HG02870 (cell line): Measurements from ENCODE around the gene COPA.
A peak's percentile ranks its signal among the peaks of the same experiment; 100 is the strongest.
"Not testable (repeated sequence)": the region's sequence is repeated elsewhere in the genome, so short reads cannot be mapped to it uniquely, and the experiment has no call there.

ENCODE experiments used
- ATAC-seq: cut with Tn5 transposase; IDR thresholded peaks from one replicate; pipeline ENCODE4 v1.9.1; 2021; ENCODE audit warnings: mild to moderate bottlenecking, moderate library complexity; ENCODE audit not compliant: unreplicated experiment

The COPA gene

GRCh38 chr1:160330119-160330518, 12.9 kb downstream of the COPA start:
- no peak for ATAC-seq

GRCh38 chr1:160328184-160328583, 14.9 kb downstream of the COPA start:
- ATAC-seq = no peak

GRCh38 chr1:160326418-160326817, 16.6 kb downstream of the COPA start:
- ATAC-seq = no peak

- ATAC-seq = no peak
Measured at GRCh38 chr1:160325252-160325651, 17.8 kb downstream of the COPA start.

GRCh38 chr1:160322831-160323230, 20.2 kb downstream of the COPA start:
- no peak for ATAC-seq

GRCh38 chr1:160315359-160315758, 27.7 kb downstream of the COPA start:
- ATAC-seq = no peak

- ATAC-seq = no peak
Measured at GRCh38 chr1:160309571-160309970, 33.5 kb downstream of the COPA start.

GRCh38 chr1:160309185-160309557, 33.9 kb downstream of the COPA start:
- no peak for ATAC-seq

- no peak for ATAC-seq
Measured at GRCh38 chr1:160308451-160309184, 34.4 kb downstream of the COPA start.

- ATAC-seq = no peak
Measured at GRCh38 chr1:160307118-160307791, 35.8 kb downstream of the COPA start.

GRCh38 chr1:160300173-160300572, 42.9 kb downstream of the COPA start:
- ATAC-seq = no peak

GRCh38 chr1:160296036-160296435, 47.0 kb downstream of the COPA start:
- no peak for ATAC-seq

GRCh38 chr1:160293020-160293968, 49.8 kb downstream of the COPA start:
- ATAC-seq = no peak

GRCh38 chr1:160291248-160292220, 51.5 kb downstream of the COPA start:
- no peak for ATAC-seq

- not testable (repeated sequence) for ATAC-seq
Measured at GRCh38 chr1:160287769-160288168, 55.3 kb downstream of the COPA start.

- no peak for ATAC-seq
Measured at GRCh38 chr1:160285506-160285905, 57.5 kb downstream of the COPA start.

- peak; percentile 97 for ATAC-seq
Measured at GRCh38 chr1:160284782-160285344, 58.2 kb downstream of the COPA start, which contains the start of gene PEX19. Gene PEX19, minus strand, starts transcription at chr1:160285133. Its CDS starts 9 bp downstream, at chr1:160285124.

GRCh38 chr1:160284220-160284781, 58.7 kb downstream of the COPA start:
- ATAC-seq = no peak

- ATAC-seq = no peak
Measured at GRCh38 chr1:160282807-160283206, 60.2 kb downstream of the COPA start.
